Measurements from ENCODE around the gene PDE7B.

PDE7B gene

DNA sequence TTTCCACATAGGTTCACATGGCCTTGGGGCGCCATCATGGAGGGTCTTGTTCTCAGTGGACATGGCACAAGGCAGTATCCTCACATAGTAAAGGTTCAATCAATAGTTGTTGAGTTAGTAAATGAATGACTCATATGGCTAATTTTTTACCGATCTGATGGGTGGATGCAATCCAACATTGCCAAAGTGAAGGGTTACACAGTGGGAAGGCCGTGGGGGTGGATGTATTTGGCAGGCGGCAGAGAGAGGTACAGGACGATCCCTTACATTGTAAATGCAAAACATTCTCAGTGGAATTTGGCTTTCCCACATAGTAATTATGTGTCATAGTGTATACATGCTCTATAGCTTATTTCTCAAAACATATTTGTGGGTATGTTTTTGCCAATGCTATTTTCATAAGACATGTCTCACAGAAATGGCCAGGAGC is 21.0 kb upstream of the PDE7B start:
- no peak overlapping the region for H3K27ac ChIP-seq
- TF ChIP-seq, protein P1, sequence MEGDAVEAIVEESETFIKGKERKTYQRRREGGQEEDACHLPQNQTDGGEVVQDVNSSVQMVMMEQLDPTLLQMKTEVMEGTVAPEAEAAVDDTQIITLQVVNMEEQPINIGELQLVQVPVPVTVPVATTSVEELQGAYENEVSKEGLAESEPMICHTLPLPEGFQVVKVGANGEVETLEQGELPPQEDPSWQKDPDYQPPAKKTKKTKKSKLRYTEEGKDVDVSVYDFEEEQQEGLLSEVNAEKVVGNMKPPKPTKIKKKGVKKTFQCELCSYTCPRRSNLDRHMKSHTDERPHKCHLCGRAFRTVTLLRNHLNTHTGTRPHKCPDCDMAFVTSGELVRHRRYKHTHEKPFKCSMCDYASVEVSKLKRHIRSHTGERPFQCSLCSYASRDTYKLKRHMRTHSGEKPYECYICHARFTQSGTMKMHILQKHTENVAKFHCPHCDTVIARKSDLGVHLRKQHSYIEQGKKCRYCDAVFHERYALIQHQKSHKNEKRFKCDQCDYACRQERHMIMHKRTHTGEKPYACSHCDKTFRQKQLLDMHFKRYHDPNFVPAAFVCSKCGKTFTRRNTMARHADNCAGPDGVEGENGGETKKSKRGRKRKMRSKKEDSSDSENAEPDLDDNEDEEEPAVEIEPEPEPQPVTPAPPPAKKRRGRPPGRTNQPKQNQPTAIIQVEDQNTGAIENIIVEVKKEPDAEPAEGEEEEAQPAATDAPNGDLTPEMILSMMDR (conservative IDR thresholded peaks at IDR 0.05) = no peak

GRCh38 chr6:135831016-135831415 is 20.5 kb upstream of the PDE7B start:
- TF ChIP-seq, protein P1 (conservative IDR thresholded peaks at IDR 0.05) = no peak

DNA sequence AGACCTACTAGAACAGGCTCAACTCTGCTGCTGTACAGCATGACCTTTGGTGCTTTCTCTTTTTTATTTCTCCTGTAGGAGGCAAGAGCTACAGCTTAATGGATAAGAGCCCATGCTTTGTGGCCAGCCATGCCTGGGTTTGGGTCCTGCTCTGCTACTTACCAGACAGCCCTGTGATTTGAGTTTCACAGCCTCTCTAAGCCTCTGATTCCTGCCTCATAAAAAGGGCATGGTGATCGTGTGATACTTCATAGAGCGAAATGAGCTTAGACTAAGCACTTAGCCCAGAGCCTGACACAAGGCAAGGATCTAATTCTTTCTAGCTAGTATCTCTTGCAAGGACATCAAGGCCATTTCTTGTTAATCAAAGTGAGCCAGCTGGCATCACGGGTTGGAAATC is 19.3 kb upstream of the PDE7B start:
- no peak overlapping the region for H3K27ac ChIP-seq
- TF ChIP-seq, protein P1 (conservative IDR thresholded peaks at IDR 0.05) = no peak

More at GRCh38 chr6:135831016-135831415, 20.5 kb upstream of the PDE7B start:
- H3K27ac ChIP-seq = no peak overlapping the region

GRCh38 chr6:135833771-135834170 is 17.7 kb upstream of the PDE7B start:
- TF ChIP-seq, protein P1 (conservative IDR thresholded peaks at IDR 0.05) = no peak
- H3K27ac ChIP-seq = no peak overlapping the region

- no peak overlapping the region for H3K27ac ChIP-seq
Measured at GRCh38 chr6:135837735-135838449, 13.6 kb upstream of the PDE7B start.

GRCh38 chr6:135839121-135839520 is 12.4 kb upstream of the PDE7B start:
- no peak overlapping the region for H3K27ac ChIP-seq
- TF ChIP-seq, protein P1 (conservative IDR thresholded peaks at IDR 0.05) = no peak

More at GRCh38 chr6:135837735-135838449, 13.6 kb upstream of the PDE7B start:
- TF ChIP-seq, protein P1 (conservative IDR thresholded peaks at IDR 0.05) = no peak

DNA sequence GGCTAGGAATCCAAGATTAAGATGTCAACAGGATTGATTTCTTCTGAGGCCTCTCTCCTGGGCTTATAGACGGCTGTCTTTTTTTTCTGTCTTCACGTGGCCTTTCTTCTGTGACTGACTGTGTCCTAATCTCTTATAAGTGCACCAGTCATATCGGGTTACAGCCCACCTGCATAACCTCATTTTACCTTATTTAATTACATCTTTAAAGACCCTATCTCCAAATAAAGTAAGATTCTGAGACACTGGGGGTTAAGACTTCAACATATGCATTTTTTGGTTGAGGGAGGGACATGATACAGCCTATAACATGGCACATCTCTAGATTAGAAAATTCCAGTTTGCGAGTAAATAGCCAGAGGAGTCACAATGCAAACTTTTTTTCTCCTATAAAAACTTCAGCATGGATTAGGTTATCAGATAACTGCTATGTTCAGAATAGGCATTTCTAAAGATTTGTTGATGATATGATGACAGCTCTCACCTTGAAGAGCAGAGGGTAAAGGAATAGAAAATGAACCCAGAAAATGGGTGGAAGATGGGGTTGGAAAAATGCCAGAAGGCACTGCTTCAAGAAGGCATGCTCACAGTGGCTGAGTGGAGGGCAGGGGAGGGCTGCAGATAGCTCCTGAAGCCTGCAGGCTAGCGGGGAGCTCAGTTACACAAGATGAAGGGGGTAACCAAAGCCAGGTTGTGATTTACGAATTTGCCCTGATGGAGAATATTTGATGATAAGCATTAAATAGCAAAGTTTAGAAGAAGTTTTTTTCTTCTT is 8.7 kb upstream of the PDE7B start:
- TF ChIP-seq, protein P1 (conservative IDR thresholded peaks at IDR 0.05) = no peak
- no peak overlapping the region for H3K27ac ChIP-seq
